GM12865 (cell line): ENCODE results near the gene PNKD.

ENCODE experiments used
- DNase-seq: peaks from one replicate; pipeline ENCODE4 v3.0.0; 2010; ENCODE audit warnings: low read depth
- H3K4me3 ChIP-seq: 2 replicates; pipeline ENCODE4 v1.5.1; 2011; ENCODE audit warnings: mild to moderate bottlenecking, low read depth, low read length, control low read depth
- CTCF ChIP-seq: IDR thresholded peaks from 2 replicates; pipeline ENCODE4 v1.5.1; 2011; ENCODE audit warnings: low read length, control low read depth, low read depth, inconsistent platforms; ENCODE audit not compliant: insufficient read depth; ENCODE audit errors: missing control alignments

PNKD gene

GRCh38 chr2:218261423-218262236 is 8.7 kb upstream of the PNKD start:
- H3K4me3 ChIP-seq, result no peak overlapping the region
- DNase-seq, result no peak
- no peak for TF ChIP-seq CTCF

GRCh38 chr2:218262237-218262600 is 8.1 kb upstream of the PNKD start:
- no peak for TF ChIP-seq CTCF
- DNase-seq, result no peak
- no peak overlapping the region for H3K4me3 ChIP-seq

GRCh38 chr2:218262631-218263586 is 7.4 kb upstream of the PNKD start:
- TF ChIP-seq CTCF, result no peak
- no peak overlapping the region for H3K4me3 ChIP-seq
- DNase-seq, result no peak

GRCh38 chr2:218263817-218264641 is 6.3 kb upstream of the PNKD start:
- no peak for DNase-seq
- TF ChIP-seq CTCF, result no peak
- H3K4me3 ChIP-seq, result no peak overlapping the region

- H3K4me3 ChIP-seq, result no peak overlapping the region
- DNase-seq, result no peak
- TF ChIP-seq CTCF, result no peak
Measured at GRCh38 chr2:218264773-218265561, 5.4 kb upstream of the PNKD start.

- DNase-seq, result no peak
- TF ChIP-seq CTCF, result no peak
- no peak overlapping the region for H3K4me3 ChIP-seq
Measured at GRCh38 chr2:218265626-218266025, 4.7 kb upstream of the PNKD start.
